Suppressor macrophage treated with lipopolysaccharide for 4 hours (primary cell): ENCODE data around the gene TMEM205.
"Not testable (repeated sequence)": the region's sequence is repeated elsewhere in the genome, so short reads cannot be mapped to it uniquely, and the experiment has no call there.

Experiments used
- DNase-seq: peaks from one replicate; pipeline ENCODE4 v3.0.0-alpha.2; 2020

The TMEM205 gene

GRCh38 chr19:11346104-11346940, at the start of gene TMEM205, which contains the start of gene CCDC159:
TSS of gene TMEM205 (minus strand) at chr19:11346268. CDS start at chr19:11345619, 649 bp downstream.
TSS of gene CCDC159 (plus strand) at chr19:11346519. CDS start at chr19:11346607, 88 bp downstream.
- DNase-seq: peak; percentile 100

DNA sequence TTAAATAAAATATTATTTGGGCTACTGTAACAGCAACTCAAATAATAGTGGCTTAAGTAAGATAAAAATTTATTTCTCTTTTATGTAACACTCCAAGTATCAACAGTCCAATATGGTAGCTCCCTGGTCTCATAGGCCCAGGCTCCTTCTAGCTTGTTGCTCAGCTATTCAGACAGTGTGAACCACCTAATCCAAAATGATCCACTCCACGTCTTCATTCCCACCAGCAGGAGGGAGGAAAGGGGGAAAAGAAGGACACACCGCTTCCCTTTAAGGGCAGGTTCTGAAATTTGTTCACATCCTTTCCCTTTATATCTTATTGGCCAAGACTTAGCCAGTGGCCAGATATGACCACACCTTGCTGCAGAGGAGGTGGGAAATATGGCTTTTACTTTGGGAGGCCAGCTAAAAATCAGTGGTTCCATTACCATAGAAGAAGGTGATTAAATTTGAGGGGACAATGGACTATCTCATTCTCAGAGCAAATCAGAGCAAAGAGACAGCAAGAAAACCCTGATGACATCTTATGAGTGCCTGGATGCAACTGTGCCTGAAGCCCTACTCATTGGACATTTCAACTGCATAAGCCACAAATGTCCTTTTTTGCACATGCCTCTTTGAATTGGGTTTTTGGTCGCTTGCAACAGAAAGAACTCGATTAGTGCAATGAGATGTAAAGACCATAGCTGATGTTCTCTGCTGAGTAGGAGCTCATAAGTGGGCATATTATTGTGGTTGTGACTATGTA, 45.0 kb upstream of the TMEM205 start:
- DNase-seq: no peak

DNA sequence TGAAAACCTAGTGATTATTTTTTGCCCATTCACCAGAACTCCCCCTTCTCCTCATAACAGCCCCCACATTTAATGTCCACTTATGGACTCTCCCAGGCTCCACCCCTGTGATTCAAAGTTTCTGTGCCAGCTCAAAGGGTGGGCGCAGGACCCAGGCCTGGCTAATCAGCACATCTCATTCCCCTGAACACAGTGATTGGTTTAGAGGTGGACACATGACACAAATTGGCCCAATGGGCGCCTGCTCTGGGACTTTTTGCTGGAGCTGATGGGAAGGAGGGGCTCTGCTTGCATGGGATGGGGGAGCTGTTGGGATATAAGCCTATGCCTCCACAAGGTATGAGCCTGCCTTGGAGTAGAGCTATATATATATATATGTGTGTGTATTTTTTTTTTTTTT, 44.3 kb upstream of the TMEM205 start:
- no peak for DNase-seq

GRCh38 chr19:11387162-11388034, 41.3 kb upstream of the TMEM205 start:
- peak; percentile 49 for DNase-seq

GRCh38 chr19:11384778-11385129, 38.7 kb upstream of the TMEM205 start:
- DNase-seq: no peak

GRCh38 chr19:11383706-11384048, 37.6 kb upstream of the TMEM205 start:
- DNase-seq: no peak

DNA sequence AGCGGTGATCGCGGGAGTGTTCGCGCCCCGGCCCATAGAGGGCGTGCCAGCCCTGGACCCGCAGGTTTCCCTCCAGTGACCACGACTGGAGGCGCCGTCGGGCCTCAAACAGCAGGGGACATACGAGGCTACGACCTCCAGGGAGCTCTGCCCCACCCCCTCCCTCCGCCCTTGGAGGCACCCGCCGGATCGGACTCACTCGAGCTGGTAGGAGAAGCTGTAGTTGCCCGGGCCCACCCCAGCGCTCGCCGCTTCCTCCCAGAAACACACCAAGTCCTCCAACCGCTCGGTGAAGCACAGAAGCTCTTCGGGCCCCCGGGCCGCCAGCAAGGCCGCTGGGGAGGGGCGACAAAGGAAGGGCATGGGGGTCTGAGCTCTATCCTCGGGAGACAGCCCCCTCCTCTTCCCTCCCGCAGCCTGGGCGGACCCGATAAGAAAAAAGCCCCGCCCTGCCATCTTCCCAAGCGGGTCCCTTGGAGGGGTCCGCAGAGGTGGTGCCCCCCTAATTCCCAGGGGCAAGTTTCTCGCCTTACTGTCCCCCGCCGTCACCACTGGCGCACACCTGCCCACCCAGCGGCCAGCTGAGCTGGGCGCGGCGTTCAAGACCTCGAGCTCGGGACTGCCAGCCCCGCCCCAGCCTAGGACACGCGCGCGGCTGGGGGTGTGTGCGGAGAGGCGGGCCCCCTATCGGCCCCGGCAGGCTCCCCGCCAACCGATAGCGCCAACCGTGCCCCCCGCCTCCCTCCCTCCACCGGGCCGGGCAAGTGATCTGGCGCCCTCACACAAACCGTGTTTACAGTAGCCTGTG, 37.0 kb upstream of the TMEM205 start:
- DNase-seq: peak; percentile 68

DNA sequence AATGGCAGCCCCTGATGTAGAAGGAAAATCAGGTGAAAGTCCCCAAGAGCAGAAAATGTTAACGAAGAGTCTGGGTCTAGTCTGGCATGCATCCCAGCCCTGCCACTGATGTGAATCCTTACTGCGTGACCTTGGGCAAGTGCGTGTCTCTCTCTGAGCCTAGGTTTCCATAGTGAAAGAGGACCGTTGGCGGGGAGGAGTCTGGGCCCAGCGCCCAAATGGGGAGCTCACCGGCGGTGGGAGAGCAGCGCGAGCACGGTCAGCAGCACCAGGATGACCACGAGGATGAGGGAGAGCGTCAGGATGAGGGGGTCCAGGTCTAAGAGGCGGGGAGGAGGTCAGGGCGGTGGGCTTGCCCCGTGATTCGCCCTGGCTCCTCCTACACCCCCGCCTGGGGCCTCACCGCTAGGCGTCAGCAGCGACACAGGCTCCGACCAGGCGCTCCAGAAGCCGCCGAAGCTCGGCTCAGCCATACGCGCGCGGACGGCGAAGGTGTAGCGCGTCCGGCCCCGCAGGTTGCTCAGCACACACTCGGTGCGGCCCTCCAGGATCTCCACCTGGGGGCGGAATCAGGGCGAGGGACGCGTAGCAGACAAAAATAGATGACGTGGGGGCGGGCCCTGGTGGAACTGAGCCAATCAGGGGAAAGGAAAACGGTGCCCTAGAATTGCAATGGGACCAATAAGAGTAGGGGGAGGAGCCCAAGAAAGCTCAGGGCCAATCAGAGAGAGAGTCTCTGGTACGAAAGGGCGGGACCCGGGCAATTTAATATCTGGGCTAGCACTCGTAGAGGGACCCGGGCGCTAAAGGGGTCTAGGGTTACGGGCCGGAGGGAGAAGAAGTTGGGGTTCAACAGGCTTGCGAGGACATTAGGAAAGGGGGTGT, 34.8 kb upstream of the TMEM205 start:
- peak; percentile 95 for DNase-seq

GRCh38 chr19:11379857-11380350, 33.8 kb upstream of the TMEM205 start:
- DNase-seq: no peak

DNA sequence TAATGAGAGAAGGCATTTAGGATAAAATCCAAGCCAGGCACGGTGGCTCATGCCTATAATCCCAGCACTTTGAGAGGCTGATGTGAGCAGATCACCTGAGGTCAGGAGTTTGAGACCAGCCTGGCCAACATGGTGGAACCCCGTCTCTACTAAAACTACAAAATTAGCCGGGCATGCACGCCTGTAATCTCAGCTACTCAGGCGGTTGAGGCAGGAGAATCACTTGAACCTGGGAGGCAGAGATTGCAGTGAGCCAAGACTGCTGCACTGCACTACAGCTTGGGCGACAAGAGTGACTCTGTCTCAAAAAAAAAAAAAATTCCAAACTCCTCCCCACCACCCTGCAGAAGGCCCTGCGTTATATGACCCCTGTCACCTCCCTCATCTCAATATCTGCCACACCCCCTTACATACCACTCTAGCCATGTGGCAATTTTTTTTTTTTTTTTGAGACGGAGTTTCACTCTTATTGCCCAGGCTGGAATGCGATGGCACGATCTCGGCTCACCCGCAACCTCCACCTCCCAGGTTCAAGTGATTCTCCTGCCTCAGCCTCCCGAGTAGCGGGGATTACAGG, 33.3 kb upstream of the TMEM205 start:
- DNase-seq: not testable (repeated sequence)

GRCh38 chr19:11378319-11379189, 32.5 kb upstream of the TMEM205 start:
- no peak for DNase-seq

- no peak for DNase-seq
Measured at GRCh38 chr19:11377756-11378155, 31.7 kb upstream of the TMEM205 start.

DNA sequence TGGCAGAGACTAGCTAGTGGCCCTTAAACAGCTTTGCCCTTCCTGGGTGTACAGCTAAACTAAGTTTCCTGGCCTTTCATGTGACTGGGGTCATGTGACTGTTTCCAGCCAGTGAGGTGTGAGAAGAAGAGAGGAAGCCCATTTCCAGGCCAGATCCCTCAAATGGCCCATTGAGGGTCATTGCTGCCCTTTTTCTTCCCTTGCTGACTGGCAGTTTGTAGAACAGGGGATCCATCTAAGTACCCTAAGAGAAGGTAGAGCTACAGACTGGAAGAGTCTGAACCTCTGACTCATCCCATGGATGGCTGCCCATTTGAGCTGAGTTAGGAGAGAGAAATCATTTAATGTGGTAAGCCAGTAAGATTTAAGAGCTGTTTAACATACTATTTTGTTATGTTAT, 31.2 kb upstream of the TMEM205 start:
- DNase-seq: peak; percentile 56

DNA sequence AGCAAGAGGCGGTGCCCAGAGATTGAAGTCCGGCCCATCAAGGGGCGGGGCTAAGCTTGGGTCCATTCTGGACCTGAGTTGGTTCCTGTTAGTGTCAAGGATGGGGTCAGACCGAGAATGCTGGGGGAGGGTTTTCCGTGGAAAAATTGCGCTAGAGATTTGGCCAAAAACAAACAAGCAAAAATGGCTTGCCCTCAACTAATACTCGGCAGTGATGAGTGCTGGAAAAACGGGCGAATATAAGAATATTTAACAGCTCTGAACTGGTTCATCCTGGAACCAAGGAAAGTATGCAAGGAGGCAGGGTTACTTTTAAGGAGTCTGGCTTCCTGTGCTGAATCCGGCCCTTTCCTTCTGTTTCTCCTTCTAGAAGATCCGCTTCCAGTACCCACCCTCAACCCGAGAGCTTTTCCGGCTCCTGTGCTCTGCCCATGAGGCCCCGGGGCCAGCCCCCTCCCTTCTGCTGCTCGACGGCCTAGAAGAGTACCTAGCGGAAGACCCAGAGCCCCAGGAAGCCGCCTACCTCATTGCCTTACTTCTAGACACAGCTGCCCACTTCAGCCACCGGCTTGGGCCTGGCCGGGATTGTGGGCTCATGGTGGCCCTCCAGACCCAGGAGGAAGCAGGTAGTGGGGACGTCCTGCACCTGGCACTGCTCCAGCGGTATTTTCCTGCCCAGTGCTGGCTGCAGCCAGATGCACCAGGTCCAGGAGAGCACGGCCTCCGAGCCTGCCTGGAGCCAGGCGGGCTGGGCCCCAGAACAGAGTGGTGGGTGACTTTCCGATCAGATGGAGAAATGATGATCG, 29.3 kb upstream of the TMEM205 start:
- DNase-seq: no peak

- DNase-seq: peak; percentile 99
Measured at GRCh38 chr19:11374433-11375142, 28.5 kb upstream of the TMEM205 start, which contains the start of gene SWSAP1. TSS of gene SWSAP1 (plus strand) at chr19:11374666. CDS start at chr19:11374681, 15 bp downstream.

DNA sequence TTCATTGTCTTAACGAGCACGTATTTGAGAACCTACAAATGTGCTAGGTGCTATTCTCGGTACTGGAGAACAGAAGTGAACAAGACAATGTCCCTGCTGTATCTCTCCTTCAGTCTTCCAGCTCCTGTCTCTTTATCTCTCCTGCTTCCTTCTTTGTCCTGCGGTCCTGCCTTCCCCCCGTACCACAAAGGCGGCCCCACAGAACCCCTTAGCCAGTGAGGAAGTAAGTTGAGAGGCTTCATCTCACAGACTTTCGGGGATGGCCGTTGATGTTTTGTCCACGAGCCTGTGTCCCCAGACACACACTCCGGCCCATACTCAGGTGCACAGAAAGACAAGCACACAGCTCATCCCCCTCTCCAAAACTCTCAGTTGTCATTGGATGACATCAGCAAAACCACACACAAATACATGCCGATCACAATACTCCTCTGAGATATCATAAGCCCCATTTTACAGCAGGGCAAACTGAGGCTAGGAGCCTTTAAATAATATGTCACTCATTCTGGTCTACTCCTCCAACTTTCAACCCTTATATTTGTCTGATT, 27.9 kb upstream of the TMEM205 start:
- no peak for DNase-seq

DNA sequence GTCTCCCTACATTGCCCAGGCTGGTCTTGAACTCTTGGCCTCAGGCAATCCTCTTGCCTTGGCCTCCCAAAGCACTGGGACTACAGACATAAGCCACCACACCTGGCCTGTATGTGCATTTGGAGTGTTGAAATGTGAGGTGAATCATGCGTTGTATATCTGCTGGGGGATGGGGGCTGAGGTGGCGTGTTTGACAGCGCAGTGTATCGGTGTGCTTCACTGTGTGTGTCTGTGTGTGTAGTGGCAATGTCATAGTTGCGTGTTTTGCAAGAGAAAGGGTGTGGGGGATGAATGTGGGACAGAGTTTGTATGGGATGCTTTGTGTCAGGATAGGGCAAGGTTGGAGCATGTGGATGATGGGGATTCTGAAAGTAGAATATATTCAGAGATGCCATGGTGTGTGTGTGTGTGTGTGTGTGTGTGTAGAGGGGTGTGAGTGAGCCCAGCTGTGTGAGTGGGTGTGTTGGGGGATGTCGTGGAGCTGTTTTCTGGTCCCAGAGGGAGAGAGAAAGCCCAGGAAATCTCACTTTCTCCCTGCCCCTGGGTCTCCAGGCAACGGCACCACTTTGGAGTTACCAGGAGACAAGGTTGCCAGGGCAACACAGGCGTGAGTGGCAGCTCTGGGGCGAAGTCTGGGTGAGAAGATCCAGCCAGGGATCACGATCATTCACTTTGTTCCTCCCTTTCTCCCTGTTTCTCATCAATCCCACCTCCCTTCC, 27.3 kb upstream of the TMEM205 start:
- DNase-seq: no peak
